HG03571 (cell line): ENCODE data around the gene SIX4.

Experiments used
- ATAC-seq: cut with Tn5 transposase; IDR thresholded peaks from one replicate; pipeline ENCODE4 v1.9.1; 2021; ENCODE audit not compliant: unreplicated experiment

Gene SIX4

DNA sequence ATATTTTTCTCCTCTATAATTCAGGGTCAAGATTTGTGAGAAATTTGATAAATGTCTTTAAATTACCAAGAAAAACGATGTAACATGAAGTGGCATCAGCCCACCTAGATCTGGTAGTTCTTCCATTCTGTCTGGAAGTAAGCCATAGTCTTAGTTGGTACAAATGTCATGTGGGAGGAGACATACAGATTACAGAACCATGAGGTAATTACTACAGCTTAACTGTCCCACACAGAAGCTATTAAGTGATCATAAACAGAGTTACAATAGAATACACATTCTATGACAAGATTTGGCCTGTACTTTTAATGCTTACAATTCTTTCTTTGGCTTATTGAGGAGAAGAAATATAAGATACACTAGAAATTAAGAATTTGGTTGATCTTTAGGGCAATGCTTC lies 61.2 kb downstream of the SIX4 start:
- no peak for ATAC-seq

DNA sequence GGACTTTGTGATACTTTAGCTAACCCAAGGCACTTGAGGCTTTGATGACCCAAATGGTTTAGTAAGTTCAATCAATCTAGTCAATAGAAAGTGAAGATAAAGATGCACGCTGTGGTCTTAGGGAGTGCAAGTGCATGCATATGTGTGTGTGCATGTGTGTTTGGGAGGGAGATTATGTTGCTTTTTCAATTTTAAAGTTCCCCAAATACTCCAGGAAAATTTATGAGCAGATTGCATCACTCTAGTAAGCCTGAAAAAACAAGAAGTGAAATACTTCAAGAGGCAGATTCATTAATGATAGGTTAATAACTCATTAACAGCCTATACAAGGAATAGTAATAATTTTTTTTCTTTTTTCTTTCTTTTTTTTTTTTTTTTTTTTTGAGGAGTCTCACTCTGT lies 62.4 kb downstream of the SIX4 start:
- no peak for ATAC-seq
